K562 (cell line): ENCODE measurements around the gene SYNPO. TPM values are rescaled to one million over a fixed set of nuclear protein-coding genes. Genes with fewer than 3 reads are reported as not detected.

ENCODE experiments used
- ATAC-seq: fragments of 200-7000 bp; cut with Tn5 transposase; 3 replicates; pipeline ENCODE4 v1.9.1; 2020; ENCODE audit warnings: moderate library complexity
- BruUV-seq: library from RNA; stranded (reverse); fragments of 400-500 nt; replicated peaks from 2 replicates; lab custom pipeline; 2021; lab: Mats Ljungman, UMichigan
- CTCF ChIA-PET: fragments of 300-600 bp; formaldehyde crosslinking; extraction: SDS; loops from one replicate; lab custom pipeline; 2021; ENCODE audit warnings: low intra/inter-chr PET ratio; lab: Yijun Ruan, JAX
- POLR2A ChIA-PET: fragments of 300-600, 350-650 bp; sonication (Branson Sonifier 250); formaldehyde crosslinking; extraction: SDS; loops from one replicate; lab custom pipeline; 2021; ENCODE audit warnings: antibody characterized with exemption, inconsistent platforms; lab: Yijun Ruan, JAX
- DNase-seq, 4 experiments: peaks; one replicate each; pipeline versions ENCODE4 v3.0.0 to v3.0.0-alpha.2; 2011 to 2018; ENCODE audit warnings: low spot score in 3 of 4, mixed read lengths in 3 of 4; ENCODE audit errors: extremely low read depth in 1 of 4
- FAIRE-seq: peaks from 2 replicates; lab custom pipeline; 2011; peaks lifted over from hg19 to GRCh38; lab: Jason Lieb, UNC
- H2AFZ ChIP-seq: 2 replicates; pipeline ENCODE4 v1.6.0; 2011; ENCODE audit warnings: low read depth, low read length, control low read depth, inconsistent platforms
- H3K27ac ChIP-seq: fragments of 200-600 bp; 3 replicates; pipeline ENCODE4 v1.8.0; 2011; ENCODE audit warnings: low read depth, mild to moderate bottlenecking, control low read depth, inconsistent platforms, low read length, moderate library complexity, mixed read lengths; ENCODE audit errors: extremely low read depth
- H3K27me3 ChIP-seq, 2 experiments: fragments of 300-600 bp in 1 of 2; 2 replicates in 1 of 2; 3 replicates in 1 of 2; pipeline versions ENCODE4 v1.6.0 to v1.8.0; 2011; ENCODE audit warnings: inconsistent platforms in 2 of 2, low read length in 2 of 2, mild to moderate bottlenecking in 1 of 2, mixed read lengths in 1 of 2, moderate library complexity in 1 of 2; ENCODE audit not compliant: control insufficient read depth in 2 of 2, insufficient read depth in 2 of 2
- H3K36me3 ChIP-seq: fragments of 300-600 bp; 3 replicates; pipeline ENCODE4 v1.8.0; 2011; ENCODE audit warnings: mild to moderate bottlenecking, low read length, inconsistent platforms; ENCODE audit not compliant: control insufficient read depth, insufficient read depth
- H3K4me1 ChIP-seq, 2 experiments: fragments of 200-600 bp in 1 of 2; replicated peaks in 1 of 2; 2 replicates in 1 of 2; 3 replicates in 1 of 2; pipeline versions ENCODE4 v1.5.1 to v1.8.0; 2011; ENCODE audit warnings: inconsistent platforms in 2 of 2, low read length in 2 of 2, mild to moderate bottlenecking in 1 of 2, mixed read lengths in 1 of 2, moderate library complexity in 1 of 2; ENCODE audit not compliant: control insufficient read depth in 2 of 2, insufficient read depth in 2 of 2
- H3K4me2 ChIP-seq: 2 replicates; pipeline ENCODE4 v1.6.1; 2011; ENCODE audit warnings: low read length, control low read depth, inconsistent platforms, mixed read lengths; ENCODE audit not compliant: insufficient read depth
- H3K4me3 ChIP-seq: fragments of 200-600 bp; sonication (generic), shearing (Covaris generic); 2 replicates; pipeline ENCODE4 v1.5.1; 2016; ENCODE audit warnings: control low read depth, inconsistent platforms
- H3K79me2 ChIP-seq: fragments of 200-600 bp; 3 replicates; pipeline ENCODE4 v1.8.0; 2011; ENCODE audit warnings: low read length, inconsistent platforms; ENCODE audit not compliant: control insufficient read depth, insufficient read depth
- H3K9ac ChIP-seq, 2 experiments: 2 replicates each; pipeline versions ENCODE4 v1.6.0 to v1.6.1; 2011; ENCODE audit warnings: low read depth in 2 of 2, low read length in 2 of 2, control low read depth in 1 of 2, inconsistent platforms in 1 of 2, mild to moderate bottlenecking in 1 of 2, mixed read lengths in 1 of 2; ENCODE audit not compliant: insufficient read depth in 1 of 2
- H3K9me1 ChIP-seq: one replicate; pipeline ENCODE4 v1.6.0; 2011; ENCODE audit warnings: inconsistent platforms, mild to moderate bottlenecking, low read length, moderate library complexity; ENCODE audit not compliant: control insufficient read depth, insufficient read depth
- H3K9me3 ChIP-seq: replicated peaks from 2 replicates; pipeline ENCODE4 v1.5.1; 2011; ENCODE audit warnings: low read depth, low read length, inconsistent platforms; ENCODE audit not compliant: control insufficient read depth, insufficient read depth
- H4K20me1 ChIP-seq: replicated peaks from 2 replicates; pipeline ENCODE4 v1.6.1; 2011; ENCODE audit warnings: low read length, inconsistent platforms, mixed read lengths; ENCODE audit not compliant: control insufficient read depth, insufficient read depth
- BCOR ChIP-seq: fragments of 450-650 bp; IDR thresholded peaks from 2 replicates; pipeline ENCODE4 v1.6.1; 2016
- BMI1 ChIP-seq: fragments of 150-350 bp; IDR thresholded peaks from 2 replicates; pipeline ENCODE4 v1.6.1; 2014; ENCODE audit warnings: low read length
- MEF2D ChIP-seq: conservative IDR thresholded peaks from 2 replicates; pipeline ENCODE4 v1.6.1; 2016; ENCODE audit warnings: low read depth, missing genetic modification characterization, missing compliant biosample characterization
- NFIC ChIP-seq: fragments of 450-650 bp; IDR thresholded peaks from 2 replicates; pipeline ENCODE4 v1.6.1; 2017; ENCODE audit warnings: mild to moderate bottlenecking, inconsistent platforms
- POLR2A ChIP-seq: fragments of 450-650 bp; conservative IDR thresholded peaks from 2 replicates; pipeline ENCODE4 v1.6.1; 2016
- POLR2AphosphoS2 ChIP-seq: IDR thresholded peaks from 2 replicates; pipeline ENCODE4 v1.6.1; 2012; ENCODE audit warnings: low read length, improper control_type of control experiment
- PTBP1 ChIP-seq: fragments of 200-400 bp; formaldehyde crosslinking; IDR thresholded peaks from 2 replicates; pipeline ENCODE4 v1.6.1; 2017; ENCODE audit warnings: low read depth, low read length
- ZFP36 ChIP-seq: fragments of 150-350 bp; IDR thresholded peaks from 2 replicates; pipeline ENCODE4 v1.6.1; 2018; ENCODE audit warnings: low read length, low read depth; ENCODE audit not compliant: partially characterized antibody
- WGBS: fragments of 100-300 bp; shearing (Covaris generic); methylation state at CpG from one replicate; pipeline ENCODE4 v1.1.6; 2016; ENCODE audit warnings: low coverage, mixed read lengths; ENCODE audit not compliant: insufficient coverage; ENCODE audit errors: missing lambda C conversion rate; 5-methylcytosine and 5-hydroxymethylcytosine counted together
- in situ Hi-C: fragments of 300-500 bp; cut with MboI; formaldehyde crosslinking; loops from 4 replicates; pipeline ENCODE4 v1.15.0; 2018; ENCODE audit warnings: inconsistent platforms, mixed read lengths
- intact Hi-C: fragments of 100-400 bp; cut with micrococcal nuclease; formaldehyde crosslinking; loops from 2 replicates; pipeline ENCODE4 v1.14.2; 2022
- polyA plus RNA-seq, 8 experiments: library from polyadenylated mRNA; depleted of rRNA in 4 of 8; stranded (reverse) in 5 of 8; unstranded in 3 of 8; fragments of >200 nt; fragmentation: Nextera tagmentation in 2 of 8; fragmentation: Illumina TruSeq in 1 of 8; extraction: Ambion mirVana in 2 of 8; extraction: Trizol in 1 of 8; gene quantifications; 2 replicates each; pipeline versions ENCODE4 v1.2.1 to v1.2.3, GENCODE V29; 2011 to 2014; ENCODE audit warnings: inconsistent platforms in 1 of 8, missing spikeins in 1 of 8
- total RNA-seq, 7 experiments: library from RNA; depleted of rRNA in 6 of 7; stranded (reverse); fragments of >200 nt in 6 of 7; fragmentation: Illumina TruSeq in 2 of 7; extraction: Trizol in 2 of 7; gene quantifications; 2 replicates each; pipeline versions ENCODE4 v1.2.1 to v1.2.3, GENCODE V29; 2011 to 2021; ENCODE audit warnings: low replicate concordance in 1 of 7
- TF ChIP-seq, protein P1 (sequence below): sonication (generic); formaldehyde crosslinking; IDR thresholded peaks from 2 replicates; pipeline ENCODE4 v1.9.0; 2022; ENCODE audit warnings: mild to moderate bottlenecking, missing genetic modification reagents
- TF ChIP-seq, protein P2 (sequence below): fragments of 450-650 bp; IDR thresholded peaks from 2 replicates; pipeline ENCODE4 v1.6.1; 2016; ENCODE audit warnings: borderline replicate concordance
- TF ChIP-seq, protein P3 (sequence below): sonication (generic); formaldehyde crosslinking; IDR thresholded peaks from 2 replicates; pipeline ENCODE4 v1.5.0; 2020; ENCODE audit warnings: missing genetic modification reagents

The SYNPO gene
- total and polyA plus RNA-seq, 9 of the 15 experiments (the other 6 are each of a cell fraction or from before 2014, with no cell fraction given) = 0.01 to 0.31 (median 0.03) TPM; not detected in 4

DNA sequence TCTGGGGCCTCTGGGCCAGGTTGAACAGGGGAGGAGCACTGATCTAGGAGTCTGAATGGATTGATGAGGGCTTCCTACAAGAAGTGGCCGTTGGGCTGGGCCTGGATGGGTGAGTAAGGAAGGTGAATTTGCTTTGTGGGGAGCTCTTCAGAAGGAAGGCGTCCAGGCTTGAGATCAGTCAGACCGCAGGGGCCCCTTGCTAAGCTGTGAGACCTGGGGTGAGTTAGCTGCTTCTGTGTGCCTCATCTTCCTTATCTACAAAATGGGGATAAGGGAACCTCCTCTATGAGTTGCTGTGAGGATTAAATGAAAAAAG lies 1.1 kb upstream of the SYNPO start:
- 6% methylated on average over 3 of the region's 3 CpGs for WGBS
- Histone ChIP-seq H3K79me2 (no peaks in the 10 kb centered on the region), H3K36me3 (no peaks in the 10 kb centered on the region), H4K20me1 (peaks cover 19% of the 10 kb centered on the region), H2AFZ (no peak overlapping the region), H3K4me2 (no peak overlapping the region), H3K4me3 (no peak overlapping the region), H3K27ac (no peak overlapping the region), H3K27me3 (peaks cover 7 to 31% of the 10 kb centered on the region in 2 experiments; a peak in 4 of 5 replicates), H3K9me3 (no peaks in the 10 kb centered on the region), H3K4me1 (peaks cover 11 to 18% of the 10 kb centered on the region in 2 experiments), H3K9ac (no peak overlapping the region), H3K9me1 (no peaks in the 10 kb centered on the region)
- no peak for FAIRE-seq
- no TSS peak for BruUV-seq
- no peak for TF ChIP-seq POLR2A
- TF ChIP-seq BMI1 = no peak
- ChIA-PET CTCF (no interaction called here), POLR2A (interaction anchor here (0.6 to 1.1 kb wide), 2 partner anchors 129 to 402 kb away, joined by 3 to 7 read pairs; no protein-coding TSS in a partner anchor)
- DNase-seq = no peak
- in situ Hi-C loops = no loop called here
- ATAC-seq = no peak
- intact Hi-C loops = no loop called here

DNA sequence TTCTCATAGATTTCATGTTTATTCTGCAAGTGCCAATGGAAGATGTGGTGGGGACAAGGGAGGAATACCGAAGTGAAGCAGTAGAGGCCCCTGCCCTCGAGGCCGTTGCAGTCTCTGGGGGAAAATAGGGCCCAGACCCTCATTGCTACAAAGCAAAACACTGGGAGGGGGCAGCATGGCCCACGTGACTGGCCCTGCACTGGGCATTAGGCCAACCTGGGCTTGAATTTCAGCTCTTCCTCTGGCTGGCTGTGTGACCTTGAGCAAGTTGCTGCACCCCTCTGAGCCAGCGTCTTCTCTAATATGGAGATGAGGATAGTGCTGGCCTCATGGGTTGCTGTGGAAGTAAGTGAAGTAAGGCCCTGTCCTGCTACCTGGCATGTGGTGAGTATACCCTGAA lies 709 bp upstream of the SYNPO start:
- ChIA-PET POLR2A (interaction anchor here (0.9 to 1.1 kb wide), 2 partner anchors 9 to 130 kb away, joined by 3 to 7 read pairs; no protein-coding TSS in a partner anchor), CTCF (no interaction called here)
- H3K27ac ChIP-seq = no peak overlapping the region
- TF ChIP-seq, protein P1, sequence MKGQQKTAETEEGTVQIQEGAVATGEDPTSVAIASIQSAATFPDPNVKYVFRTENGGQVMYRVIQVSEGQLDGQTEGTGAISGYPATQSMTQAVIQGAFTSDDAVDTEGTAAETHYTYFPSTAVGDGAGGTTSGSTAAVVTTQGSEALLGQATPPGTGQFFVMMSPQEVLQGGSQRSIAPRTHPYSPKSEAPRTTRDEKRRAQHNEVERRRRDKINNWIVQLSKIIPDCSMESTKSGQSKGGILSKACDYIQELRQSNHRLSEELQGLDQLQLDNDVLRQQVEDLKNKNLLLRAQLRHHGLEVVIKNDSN (CRISPR knock-in tag) = peak; percentile 22; the same call in 1 of the 2 replicates
- TF ChIP-seq PTBP1 (0 out of 2 replicates have a peak, but pooled peaks have one; percentile 43), NFIC (peak; percentile 19; the same call in 1 of the 2 replicates), BCOR (peak; percentile 50; the same call in 1 of the 2 replicates), POLR2AphosphoS2 (no peak), MEF2D (tag) (no peak), ZFP36 (peak; percentile 73)
- TF ChIP-seq, protein P2, sequence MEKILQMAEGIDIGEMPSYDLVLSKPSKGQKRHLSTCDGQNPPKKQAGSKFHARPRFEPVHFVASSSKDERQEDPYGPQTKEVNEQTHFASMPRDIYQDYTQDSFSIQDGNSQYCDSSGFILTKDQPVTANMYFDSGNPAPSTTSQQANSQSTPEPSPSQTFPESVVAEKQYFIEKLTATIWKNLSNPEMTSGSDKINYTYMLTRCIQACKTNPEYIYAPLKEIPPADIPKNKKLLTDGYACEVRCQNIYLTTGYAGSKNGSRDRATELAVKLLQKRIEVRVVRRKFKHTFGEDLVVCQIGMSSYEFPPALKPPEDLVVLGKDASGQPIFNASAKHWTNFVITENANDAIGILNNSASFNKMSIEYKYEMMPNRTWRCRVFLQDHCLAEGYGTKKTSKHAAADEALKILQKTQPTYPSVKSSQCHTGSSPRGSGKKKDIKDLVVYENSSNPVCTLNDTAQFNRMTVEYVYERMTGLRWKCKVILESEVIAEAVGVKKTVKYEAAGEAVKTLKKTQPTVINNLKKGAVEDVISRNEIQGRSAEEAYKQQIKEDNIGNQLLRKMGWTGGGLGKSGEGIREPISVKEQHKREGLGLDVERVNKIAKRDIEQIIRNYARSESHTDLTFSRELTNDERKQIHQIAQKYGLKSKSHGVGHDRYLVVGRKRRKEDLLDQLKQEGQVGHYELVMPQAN = no peak
- TF ChIP-seq, protein P3, sequence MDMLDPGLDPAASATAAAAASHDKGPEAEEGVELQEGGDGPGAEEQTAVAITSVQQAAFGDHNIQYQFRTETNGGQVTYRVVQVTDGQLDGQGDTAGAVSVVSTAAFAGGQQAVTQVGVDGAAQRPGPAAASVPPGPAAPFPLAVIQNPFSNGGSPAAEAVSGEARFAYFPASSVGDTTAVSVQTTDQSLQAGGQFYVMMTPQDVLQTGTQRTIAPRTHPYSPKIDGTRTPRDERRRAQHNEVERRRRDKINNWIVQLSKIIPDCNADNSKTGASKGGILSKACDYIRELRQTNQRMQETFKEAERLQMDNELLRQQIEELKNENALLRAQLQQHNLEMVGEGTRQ (CRISPR knock-in tag) = 0 out of 2 replicates have a peak, but pooled peaks have one; percentile 15
- no peaks in the 10 kb centered on the region for H3K9me1 ChIP-seq
- in situ Hi-C loops = no loop called here
- no peak overlapping the region for H3K4me3 ChIP-seq
- H3K27me3 ChIP-seq = peaks cover 7 to 31% of the 10 kb centered on the region in 2 experiments; a peak in 4 of 5 replicates
- H3K4me2 ChIP-seq = no peak overlapping the region
- H3K79me2 ChIP-seq = no peaks in the 10 kb centered on the region
- ATAC-seq (no peak), FAIRE-seq (no peak), DNase-seq (no peak)
- BruUV-seq = no TSS peak
- no peaks in the 10 kb centered on the region for H3K9me3 ChIP-seq
- intact Hi-C loops = no loop called here
- H4K20me1 ChIP-seq = peaks cover 19% of the 10 kb centered on the region
- no peak overlapping the region for H3K9ac ChIP-seq
- no peaks in the 10 kb centered on the region for H3K36me3 ChIP-seq
- peaks cover 11 to 18% of the 10 kb centered on the region in 2 experiments for H3K4me1 ChIP-seq
- no peak overlapping the region for H2AFZ ChIP-seq
- WGBS = 45% methylated on average over 4 of the region's 5 CpGs
